Fibroblast of pulmonary artery (primary cell): ENCODE results near the gene EIF4G1.
A peak's percentile ranks its signal among the peaks of the same experiment; 100 is the strongest.

Source experiments
- DNase-seq: peaks from one replicate; pipeline ENCODE4 v3.0.0-alpha.2; 2010; ENCODE audit warnings: low read depth
- H3K4me3 ChIP-seq: replicated peaks from 2 replicates; pipeline ENCODE4 v1.5.1; 2011; ENCODE audit warnings: low read depth, mild to moderate bottlenecking, control low read depth, low read length, moderate library complexity
- TF ChIP-seq, protein P1 (sequence below): IDR thresholded peaks from 2 replicates; pipeline ENCODE4 v1.5.1; 2011; ENCODE audit warnings: mild to moderate bottlenecking, control low read depth, low read length, inconsistent platforms; ENCODE audit errors: missing control alignments

The EIF4G1 gene

DNA sequence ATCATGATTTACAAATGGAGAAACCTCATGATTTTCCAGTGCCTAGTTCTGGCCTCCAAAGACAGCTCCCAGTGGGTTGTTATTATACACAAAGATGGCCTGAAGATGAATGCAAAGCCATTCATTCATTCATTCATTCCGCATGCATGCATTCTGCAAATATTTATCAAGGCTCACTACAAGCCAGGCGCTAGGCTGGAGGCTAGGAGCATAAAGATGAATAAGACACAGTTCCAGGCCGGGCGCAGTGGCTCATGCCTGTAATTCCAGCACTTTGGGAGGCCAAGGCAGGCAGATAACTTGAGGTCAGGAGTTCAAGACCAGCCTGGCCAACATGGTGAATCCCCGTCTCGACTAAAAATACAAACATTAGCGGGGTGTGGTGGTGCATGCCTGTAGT lies 17.8 kb upstream of the EIF4G1 start:
- H3K4me3 ChIP-seq, result no peak overlapping the region
- DNase-seq, result no peak
- TF ChIP-seq, protein P1, sequence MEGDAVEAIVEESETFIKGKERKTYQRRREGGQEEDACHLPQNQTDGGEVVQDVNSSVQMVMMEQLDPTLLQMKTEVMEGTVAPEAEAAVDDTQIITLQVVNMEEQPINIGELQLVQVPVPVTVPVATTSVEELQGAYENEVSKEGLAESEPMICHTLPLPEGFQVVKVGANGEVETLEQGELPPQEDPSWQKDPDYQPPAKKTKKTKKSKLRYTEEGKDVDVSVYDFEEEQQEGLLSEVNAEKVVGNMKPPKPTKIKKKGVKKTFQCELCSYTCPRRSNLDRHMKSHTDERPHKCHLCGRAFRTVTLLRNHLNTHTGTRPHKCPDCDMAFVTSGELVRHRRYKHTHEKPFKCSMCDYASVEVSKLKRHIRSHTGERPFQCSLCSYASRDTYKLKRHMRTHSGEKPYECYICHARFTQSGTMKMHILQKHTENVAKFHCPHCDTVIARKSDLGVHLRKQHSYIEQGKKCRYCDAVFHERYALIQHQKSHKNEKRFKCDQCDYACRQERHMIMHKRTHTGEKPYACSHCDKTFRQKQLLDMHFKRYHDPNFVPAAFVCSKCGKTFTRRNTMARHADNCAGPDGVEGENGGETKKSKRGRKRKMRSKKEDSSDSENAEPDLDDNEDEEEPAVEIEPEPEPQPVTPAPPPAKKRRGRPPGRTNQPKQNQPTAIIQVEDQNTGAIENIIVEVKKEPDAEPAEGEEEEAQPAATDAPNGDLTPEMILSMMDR, result no peak

DNA sequence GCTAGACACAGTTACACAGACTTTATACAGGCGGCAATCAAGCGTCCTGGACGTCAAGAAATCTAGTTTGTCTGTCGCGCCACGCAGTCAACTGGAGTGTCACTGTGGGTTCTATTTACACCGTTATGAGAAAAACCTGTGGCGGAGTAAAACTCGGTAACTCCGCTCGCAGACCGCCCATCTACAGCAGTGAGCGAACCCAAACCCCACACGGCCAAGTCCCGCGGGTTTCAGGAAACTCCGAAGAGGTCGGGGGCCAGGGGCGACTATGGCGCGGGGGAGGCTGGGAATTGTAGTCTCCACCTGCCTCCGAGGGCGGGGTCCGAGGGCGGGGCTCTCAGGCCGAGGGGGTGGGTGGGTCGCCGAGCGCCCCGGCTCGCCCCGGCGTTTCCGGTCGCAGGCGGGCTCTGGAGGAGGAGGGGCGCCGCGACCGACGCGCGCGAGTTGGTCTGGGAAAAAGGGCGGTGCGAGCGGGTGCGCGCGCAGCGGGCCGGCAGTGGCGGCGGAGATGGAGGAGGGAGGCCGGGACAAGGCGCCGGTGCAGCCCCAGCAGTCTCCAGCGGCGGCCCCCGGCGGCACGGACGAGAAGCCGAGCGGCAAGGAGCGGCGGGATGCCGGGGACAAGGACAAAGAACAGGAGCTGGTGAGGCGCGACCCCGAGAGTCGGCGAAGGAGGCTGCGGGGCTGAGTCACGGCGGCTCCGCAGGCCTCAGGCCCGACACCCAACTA lies 15.5 kb upstream of the EIF4G1 start, which contains the start of gene PSMD2:
Gene PSMD2 (plus strand): TSS at position 483 of the 729 bp plus-strand sequence. CDS start 26 bp downstream, at position 509.
- DNase-seq, result peak; percentile 97
- TF ChIP-seq, protein P1, result no peak
- H3K4me3 ChIP-seq, result peak within 1 kb of the TSS; percentile 80

DNA sequence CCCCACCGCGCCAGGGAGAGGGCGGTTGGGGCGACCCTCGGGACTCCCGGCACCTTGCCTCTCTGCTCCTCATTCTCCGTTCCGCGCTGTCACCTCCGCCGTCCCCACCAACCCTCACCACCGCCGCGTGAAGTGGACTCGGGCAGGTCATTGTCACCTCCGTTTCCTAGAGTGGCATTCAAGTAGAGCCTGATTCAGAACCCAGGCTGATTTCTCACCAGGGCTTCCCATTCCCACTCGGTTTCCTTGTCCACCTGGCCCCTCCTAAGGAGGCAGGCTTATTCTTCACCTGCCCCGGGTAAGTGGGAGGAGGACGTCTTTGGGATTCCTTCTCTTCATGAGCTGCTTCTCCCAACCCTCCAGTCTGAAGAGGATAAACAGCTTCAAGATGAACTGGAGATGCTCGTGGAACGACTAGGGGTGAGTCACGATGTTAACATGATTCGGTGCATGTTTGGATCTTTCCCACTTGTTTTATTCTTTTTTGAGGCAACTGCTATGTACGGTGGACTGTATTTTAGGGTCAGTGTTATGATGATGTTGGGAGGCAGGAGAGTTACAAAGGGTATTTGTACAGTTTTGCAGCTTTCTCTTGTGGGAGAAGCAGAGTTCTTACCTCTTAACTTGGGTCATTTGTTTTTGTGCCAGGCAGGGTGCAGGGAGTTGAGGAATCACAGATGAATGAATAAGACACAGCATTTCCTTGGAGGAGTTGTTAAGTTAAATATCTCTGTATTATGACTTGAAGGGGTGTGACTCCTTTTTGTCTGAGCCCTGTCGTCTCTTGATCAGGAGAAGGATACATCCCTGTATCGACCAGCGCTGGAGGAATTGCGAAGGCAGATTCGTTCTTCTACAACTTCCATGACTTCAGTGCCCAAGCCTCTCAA lies 14.7 kb upstream of the EIF4G1 start:
- peak overlapping the region; percentile 80 for H3K4me3 ChIP-seq
- peak; percentile 34 for DNase-seq
- TF ChIP-seq, protein P1, result no peak

DNA sequence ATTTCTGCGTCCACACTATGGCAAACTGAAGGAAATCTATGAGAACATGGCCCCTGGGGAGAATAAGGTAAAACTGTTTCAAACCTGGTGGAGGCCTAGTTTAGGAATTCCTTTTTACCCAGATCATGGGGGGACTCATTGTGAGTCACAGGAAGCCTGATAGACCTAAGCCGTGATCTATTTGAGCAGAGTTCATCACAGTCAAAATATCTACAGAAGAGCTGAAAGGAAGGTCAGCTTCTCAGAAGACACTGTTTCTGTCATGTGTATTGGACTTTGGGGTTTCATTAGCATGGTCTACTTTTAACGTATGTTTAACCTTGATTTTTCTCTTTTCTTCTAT lies 14.1 kb upstream of the EIF4G1 start:
- TF ChIP-seq, protein P1, result no peak
- peak overlapping the region; percentile 80 for H3K4me3 ChIP-seq
- DNase-seq, result no peak

DNA sequence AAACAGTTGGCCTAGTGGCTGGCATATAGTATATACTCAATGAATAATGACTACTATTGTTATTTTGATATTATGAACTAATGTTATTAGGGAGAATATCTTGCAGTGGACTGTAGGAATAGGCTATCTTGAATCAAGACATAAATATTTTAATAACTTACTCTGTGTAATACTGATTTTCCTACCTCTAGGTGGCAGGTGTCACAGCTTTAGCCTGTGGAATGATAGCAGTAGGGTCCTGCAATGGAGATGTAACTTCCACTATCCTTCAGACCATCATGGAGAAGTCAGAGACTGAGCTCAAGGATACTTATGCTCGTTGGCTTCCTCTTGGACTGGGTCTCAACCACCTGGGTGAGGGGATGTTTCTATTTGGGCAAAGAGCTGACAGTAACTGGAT lies 8.8 kb upstream of the EIF4G1 start:
- no peak overlapping the region for H3K4me3 ChIP-seq
- peak; percentile 48 for DNase-seq
- TF ChIP-seq, protein P1, result peak; percentile 50

DNA sequence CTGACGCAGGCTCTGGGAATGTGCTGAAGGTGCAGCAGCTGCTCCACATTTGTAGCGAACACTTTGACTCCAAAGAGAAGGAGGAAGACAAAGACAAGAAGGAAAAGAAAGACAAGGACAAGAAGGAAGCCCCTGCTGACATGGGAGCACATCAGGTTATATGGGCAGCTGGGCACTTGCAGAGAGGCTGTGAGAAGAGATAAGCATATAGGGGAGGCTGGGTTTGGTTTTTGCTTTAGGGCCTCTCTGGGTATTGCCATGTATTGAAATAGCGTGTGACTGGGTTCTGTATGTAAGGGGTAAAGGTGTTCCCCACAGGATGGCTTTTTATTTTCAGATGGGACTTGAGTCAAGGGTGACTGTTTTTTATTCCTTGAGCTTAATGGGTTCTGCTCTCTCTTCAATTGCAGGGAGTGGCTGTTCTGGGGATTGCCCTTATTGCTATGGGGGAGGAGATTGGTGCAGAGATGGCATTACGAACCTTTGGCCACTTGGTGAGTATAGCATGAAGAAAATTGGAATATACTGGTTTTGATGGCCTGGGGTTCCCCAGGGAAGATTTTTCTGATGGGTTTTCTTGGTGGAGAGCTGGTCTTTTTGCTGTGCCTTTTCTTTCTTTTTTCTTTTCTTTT lies 7.9 kb upstream of the EIF4G1 start:
- H3K4me3 ChIP-seq, result no peak overlapping the region
- TF ChIP-seq, protein P1, result no peak
- no peak for DNase-seq
